Amygdala (tissue), 56 donors: ENCODE data around the gene ANK3.

Source experiments
- DNase-seq, 56 donors: peaks; one replicate each; lab custom pipeline; 2025; lab: John Stamatoyannopoulos, UW

ANK3 gene

GRCh38 chr10:60414877-60415585 lies 25.4 kb upstream of the ANK3 start:
- no peak for DNase-seq

- no peak for DNase-seq
Measured at GRCh38 chr10:60414111-60414510, 24.4 kb upstream of the ANK3 start.

- no peak for DNase-seq
Measured at GRCh38 chr10:60413306-60414012, 23.8 kb upstream of the ANK3 start.

- DNase-seq, result no peak
Measured at GRCh38 chr10:60410970-60411369, 21.3 kb upstream of the ANK3 start.

GRCh38 chr10:60409202-60409601 lies 19.5 kb upstream of the ANK3 start:
- no peak for DNase-seq

- DNase-seq, result no peak
Measured at GRCh38 chr10:60406182-60406581, 16.5 kb upstream of the ANK3 start.

GRCh38 chr10:60405172-60405571 lies 15.5 kb upstream of the ANK3 start:
- no peak for DNase-seq

GRCh38 chr10:60403168-60403873 lies 13.6 kb upstream of the ANK3 start:
- no peak for DNase-seq

GRCh38 chr10:60400366-60400765 lies 10.7 kb upstream of the ANK3 start:
- no peak for DNase-seq

- DNase-seq, result no peak
Measured at GRCh38 chr10:60399328-60399727, 9.7 kb upstream of the ANK3 start.

- DNase-seq, result no peak
Measured at GRCh38 chr10:60397792-60398191, 8.1 kb upstream of the ANK3 start.

- DNase-seq, result no peak
Measured at GRCh38 chr10:60396766-60397165, 7.1 kb upstream of the ANK3 start.

- DNase-seq, result no peak
Measured at GRCh38 chr10:60395711-60396110, 6.0 kb upstream of the ANK3 start.

GRCh38 chr10:60394446-60394845 lies 4.8 kb upstream of the ANK3 start:
- DNase-seq, result peak in 19 of 56 donors; percentile 14 to 63 (median 32)

GRCh38 chr10:60390224-60390626 lies 550 bp upstream of the ANK3 start:
- DNase-seq, result peak in 3 of 56 donors; percentile 17 to 38 (median 29)

GRCh38 chr10:60388709-60389301 lies 870 bp downstream of the ANK3 start:
- DNase-seq, result peak in 14 of 56 donors; percentile 15 to 57 (median 28)

GRCh38 chr10:60388116-60388625 lies 1.5 kb downstream of the ANK3 start:
- DNase-seq, result no peak

- no peak for DNase-seq
Measured at GRCh38 chr10:60387531-60387930, 2.1 kb downstream of the ANK3 start.

GRCh38 chr10:60385399-60385738 lies 4.3 kb downstream of the ANK3 start:
- no peak for DNase-seq

GRCh38 chr10:60384708-60385398 lies 4.8 kb downstream of the ANK3 start:
- DNase-seq, result no peak
